Stimulated activated CD4-positive, alpha-beta T cell treated with anti-CD3 and anti-CD28 coated beads, Interleukin-12 subunit alpha, Interleukin-12 subunit beta, amount 100 ng/mL, for 24 hours (primary cell): ENCODE measurements around the gene CORO2B.

Source experiments
- DNase-seq, 2 experiments: peaks; one replicate each; pipeline ENCODE4 v3.0.0-alpha.2; 2020; ENCODE audit warnings: low read depth in 2 of 2

The CORO2B gene

GRCh38 chr15:68699881-68700454 lies 121.2 kb downstream of the CORO2B start:
- DNase-seq: no peak

GRCh38 chr15:68700455-68701123 lies 121.8 kb downstream of the CORO2B start:
- DNase-seq: no peak

GRCh38 chr15:68701886-68702285 lies 123.1 kb downstream of the CORO2B start:
- DNase-seq: no peak

DNA sequence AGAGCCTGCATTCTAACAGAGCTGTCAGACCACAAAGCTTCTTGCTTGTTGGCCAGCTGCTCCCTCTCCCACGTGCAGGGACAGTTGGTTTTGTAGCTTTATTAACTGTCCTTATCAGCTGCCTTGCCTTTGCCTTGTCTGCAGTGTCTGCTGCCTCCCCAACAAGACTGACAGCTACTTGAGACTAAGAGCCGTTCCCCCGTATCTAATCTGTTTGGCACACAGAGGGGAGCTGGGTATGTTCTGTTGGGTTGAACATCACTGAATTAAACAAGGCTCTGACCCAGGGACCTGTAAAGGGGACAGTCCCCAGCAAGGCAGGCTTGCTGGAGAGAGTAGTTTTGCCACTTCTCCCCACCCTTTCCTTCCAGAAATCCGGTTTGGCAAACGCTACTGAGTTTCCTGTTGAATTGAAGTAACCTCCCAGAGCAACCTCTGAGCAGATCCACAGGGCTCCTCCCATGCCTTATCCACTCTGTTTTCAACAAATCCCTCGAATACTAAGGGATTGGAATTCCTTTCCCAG lies 125.8 kb downstream of the CORO2B start:
- no peak for DNase-seq

DNA sequence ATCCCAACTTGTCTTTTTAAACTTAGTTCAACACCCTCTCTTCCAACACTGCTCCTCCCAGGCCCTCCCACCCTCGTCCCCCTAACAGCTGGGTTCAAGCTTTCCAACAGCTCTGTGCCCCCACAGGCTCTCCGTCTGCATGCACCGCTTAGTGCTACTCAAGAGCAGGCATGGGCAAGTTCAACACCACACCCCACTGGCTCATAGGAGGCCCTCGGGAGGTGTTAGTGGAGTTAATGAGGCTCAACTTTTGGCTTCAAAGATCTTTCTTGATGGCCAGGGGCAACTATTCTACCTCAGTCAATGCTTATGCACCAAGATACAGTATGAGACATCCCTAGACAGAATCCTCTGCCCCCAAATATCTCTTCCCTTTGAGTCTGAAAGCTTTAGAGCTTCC lies 127.5 kb downstream of the CORO2B start:
- no peak for DNase-seq

DNA sequence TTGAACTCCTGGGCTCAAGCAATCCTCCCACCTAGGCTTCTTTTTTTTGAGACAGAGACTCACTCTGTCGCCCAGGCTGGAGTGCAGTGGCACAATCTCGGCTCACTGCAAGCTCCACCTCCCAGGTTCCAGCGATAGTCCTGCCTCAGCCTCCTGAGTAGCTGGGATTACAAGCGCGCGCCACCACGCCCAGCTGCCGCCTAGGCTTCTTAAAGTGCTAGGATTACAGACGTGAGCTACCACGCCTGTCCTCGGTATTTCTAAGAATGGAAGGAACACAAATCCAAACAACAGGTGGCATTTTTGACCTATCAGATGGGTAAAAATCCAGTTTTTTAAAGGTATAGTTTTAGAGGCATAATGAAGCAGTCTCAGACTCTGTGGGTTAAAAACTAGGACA lies 128.1 kb downstream of the CORO2B start:
- no peak for DNase-seq

GRCh38 chr15:68707386-68707785 lies 128.6 kb downstream of the CORO2B start:
- no peak for DNase-seq

DNA sequence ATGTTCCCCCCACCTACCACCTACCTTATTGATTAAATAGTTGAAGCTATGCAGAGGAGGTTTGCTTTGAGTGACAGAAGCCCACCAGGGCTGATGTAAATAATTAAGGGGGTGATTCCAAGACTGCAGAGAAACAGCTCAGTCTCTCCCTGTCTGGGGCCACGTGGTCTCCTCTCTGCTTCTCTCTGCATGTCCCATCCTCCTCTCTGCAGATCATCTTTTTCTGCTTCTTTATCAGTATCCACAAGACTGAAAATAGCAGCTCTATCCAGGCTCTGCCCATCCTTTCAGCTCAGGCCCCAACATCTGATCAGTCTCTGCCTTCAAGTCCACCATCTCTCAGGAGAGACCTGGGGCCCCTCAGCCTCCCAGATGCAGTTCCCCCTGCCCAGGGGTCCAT lies 131.1 kb downstream of the CORO2B start:
- DNase-seq: no peak

DNA sequence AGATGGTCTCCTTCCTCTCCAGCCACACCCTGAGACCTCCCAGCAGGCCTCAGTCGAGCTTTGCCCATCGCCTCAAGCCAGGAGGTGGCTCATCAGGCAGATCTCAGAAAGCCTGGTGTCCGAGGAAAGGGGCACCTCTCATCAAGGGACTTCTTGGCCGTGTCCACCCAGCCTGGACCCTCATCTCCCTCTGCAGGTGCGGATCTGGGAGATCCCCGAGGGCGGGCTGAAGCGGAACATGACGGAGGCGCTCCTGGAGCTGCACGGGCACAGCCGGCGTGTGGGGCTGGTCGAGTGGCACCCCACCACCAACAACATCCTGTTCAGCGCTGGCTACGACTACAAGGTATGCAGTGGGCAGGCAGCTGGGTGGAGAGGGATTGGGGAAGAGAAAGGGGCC lies 131.7 kb downstream of the CORO2B start:
- no peak for DNase-seq

GRCh38 chr15:68711406-68711805 lies 132.6 kb downstream of the CORO2B start:
- no peak for DNase-seq

GRCh38 chr15:68712886-68713285 lies 134.1 kb downstream of the CORO2B start:
- no peak for DNase-seq

DNA sequence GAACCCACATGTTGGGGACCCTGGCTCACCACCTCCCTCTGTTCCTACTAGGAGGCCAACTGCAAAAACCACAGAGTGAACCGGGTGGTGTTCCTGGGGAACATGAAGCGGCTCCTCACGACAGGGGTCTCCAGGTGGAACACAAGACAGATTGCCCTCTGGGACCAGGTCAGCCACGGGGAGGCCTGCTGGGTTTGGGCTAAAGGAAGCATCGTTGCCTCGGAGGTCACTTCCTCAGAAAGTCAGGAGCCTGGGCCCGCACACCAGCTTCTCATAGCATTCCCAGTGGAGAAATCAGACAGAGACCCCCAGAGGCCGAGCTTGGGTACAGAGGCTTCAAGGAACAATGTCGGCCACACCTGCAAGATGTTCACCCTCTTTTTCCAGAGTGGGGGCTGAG lies 135.1 kb downstream of the CORO2B start:
- DNase-seq: no peak

DNA sequence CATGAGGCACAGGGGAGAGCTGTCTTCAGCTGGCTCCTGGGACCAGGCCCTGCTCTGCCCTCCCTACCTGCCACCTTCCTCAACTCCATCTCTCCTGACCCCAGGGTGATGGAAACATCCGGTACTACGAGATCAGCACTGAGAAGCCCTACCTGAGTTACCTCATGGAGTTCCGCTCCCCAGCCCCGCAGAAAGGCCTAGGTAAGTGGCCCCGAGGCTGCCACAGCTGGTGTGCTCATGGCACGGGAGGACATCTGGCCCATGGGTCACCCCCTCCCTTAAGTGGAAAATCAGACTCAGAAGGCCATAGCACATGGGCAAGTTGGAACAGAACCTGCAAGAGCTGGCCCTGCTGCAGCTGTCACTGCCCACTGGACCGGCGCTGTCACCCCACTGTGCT lies 136.3 kb downstream of the CORO2B start:
- no peak for DNase-seq

DNA sequence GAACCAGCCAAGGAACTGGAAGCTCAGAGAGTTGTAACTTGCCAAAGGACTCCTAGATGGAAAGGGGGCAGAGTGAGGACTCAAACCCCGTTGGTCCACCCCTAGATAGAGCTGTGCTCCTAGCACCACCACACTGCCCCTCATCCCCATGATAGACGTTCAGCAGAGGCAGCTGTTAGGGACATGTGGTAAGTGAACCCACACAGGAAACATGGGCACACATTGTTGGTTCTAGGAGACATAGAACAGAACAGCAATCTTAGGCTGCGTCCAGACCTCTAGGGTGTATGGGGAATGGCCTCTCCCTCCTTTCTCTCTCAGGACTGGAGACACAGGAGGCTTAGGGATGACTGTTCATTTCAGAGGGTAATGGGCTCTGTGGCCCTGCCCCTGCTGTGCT lies 139.2 kb downstream of the CORO2B start:
- no peak for DNase-seq

DNA sequence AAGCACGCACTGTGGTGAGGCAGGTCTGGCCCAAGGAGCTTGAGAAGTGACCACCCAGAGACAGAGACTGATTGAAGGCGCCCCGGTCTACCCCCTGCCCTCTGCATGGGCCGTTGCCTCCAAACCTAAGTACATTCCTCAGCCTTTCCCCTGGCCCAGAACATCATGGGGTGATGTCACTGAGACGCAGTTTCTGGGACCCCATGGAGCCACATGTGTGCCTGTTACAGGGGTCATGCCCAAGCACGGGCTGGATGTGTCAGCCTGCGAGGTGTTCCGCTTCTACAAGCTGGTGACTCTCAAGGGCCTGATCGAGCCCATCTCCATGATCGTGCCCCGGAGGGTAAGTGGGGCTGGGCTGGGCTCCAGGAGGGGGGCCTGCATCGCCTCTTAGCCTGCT lies 139.7 kb downstream of the CORO2B start:
- no peak for DNase-seq

DNA sequence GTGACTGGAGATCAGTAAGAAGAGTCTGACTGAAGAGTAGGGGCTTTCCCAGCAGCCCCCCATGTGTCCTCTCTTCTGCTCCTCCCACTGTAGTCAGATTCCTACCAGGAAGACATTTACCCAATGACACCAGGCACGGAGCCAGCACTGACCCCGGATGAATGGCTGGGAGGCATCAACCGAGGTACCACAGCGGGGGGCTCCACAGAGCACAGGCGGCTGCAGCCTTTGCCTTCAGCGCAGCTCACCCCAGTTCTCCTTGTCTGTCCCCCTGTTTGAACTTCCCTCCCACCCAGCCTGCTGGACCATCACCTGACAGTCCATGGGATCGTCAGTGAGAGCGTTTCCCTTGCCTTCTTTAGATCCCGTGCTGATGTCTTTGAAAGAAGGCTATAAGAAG lies 140.3 kb downstream of the CORO2B start:
- no peak for DNase-seq

GRCh38 chr15:68719672-68720071 lies 140.9 kb downstream of the CORO2B start:
- DNase-seq: no peak

- DNase-seq: no peak
These were observed 143.1 kb downstream of the CORO2B start for GRCh38 chr15:68721886-68722285.

DNA sequence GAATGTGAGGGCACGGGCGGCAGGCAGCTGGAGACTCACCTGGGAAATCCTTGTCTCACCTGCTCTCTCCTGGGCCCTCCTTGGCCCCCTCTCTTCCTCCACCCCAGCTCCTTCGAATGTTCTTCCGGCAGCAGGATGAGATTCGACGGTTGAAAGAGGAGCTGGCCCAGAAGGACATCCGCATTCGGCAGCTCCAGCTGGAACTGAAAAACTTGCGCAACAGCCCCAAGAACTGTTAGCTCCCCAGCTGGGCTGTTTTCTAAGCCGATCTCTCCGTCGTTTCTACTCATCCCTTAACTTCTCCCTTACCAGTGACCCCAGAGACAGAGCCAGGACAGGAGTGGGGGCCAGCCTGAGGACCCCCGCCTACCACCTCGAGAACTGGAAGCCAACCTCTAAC lies 146.9 kb downstream of the CORO2B start:
- DNase-seq: no peak

GRCh38 chr15:68726246-68726645 lies 147.5 kb downstream of the CORO2B start:
- no peak for DNase-seq

GRCh38 chr15:68729789-68730411 lies 151.1 kb downstream of the CORO2B start:
- DNase-seq: no peak

DNA sequence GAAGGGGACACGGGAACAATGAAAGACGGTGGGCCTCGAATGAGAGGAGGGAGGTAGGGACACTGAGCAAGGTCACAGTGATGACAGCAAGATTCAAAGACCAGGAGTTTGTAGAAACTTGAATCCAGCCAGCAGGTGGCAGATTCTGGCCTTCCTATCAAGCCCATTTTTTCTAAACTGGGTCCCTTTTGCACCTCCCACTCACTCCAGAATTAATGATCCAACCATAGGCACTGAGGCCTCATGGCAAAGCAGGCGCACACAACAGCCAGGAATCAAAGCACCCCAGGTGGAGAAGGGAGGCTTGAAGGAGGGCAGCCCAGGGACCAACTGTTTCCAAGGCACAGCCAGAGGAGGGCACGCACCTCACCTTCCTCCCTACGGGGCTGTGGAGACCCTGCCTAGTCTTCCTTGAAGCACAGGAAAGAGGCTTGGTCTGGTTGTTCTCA lies 151.7 kb downstream of the CORO2B start:
- DNase-seq: no peak
